ENCODE data around the gene LGI1. TPM values are rescaled to one million over a fixed set of nuclear protein-coding genes. Genes with fewer than 3 reads are reported as not detected.

The LGI1 gene
- total RNA-seq, 2 experiments from 2014 or later: not detected

GRCh38 chr10:93742633-93743349 is 14.9 kb upstream of the LGI1 start:
- ChIA-PET POLR2A (no interaction called here), CTCF (no interaction called here)
- peaks cover 1% of the 10 kb centered on the region for H3K27me3 Mint-ChIP-seq
- no peaks in the 10 kb centered on the region for H3K36me3 Mint-ChIP-seq
- no peaks in the 10 kb centered on the region for H3K4me1 Mint-ChIP-seq (ENCODE audit: low read depth)
- no peak overlapping the region for H3K4me3 Mint-ChIP-seq
- no peaks in the 10 kb centered on the region for H3K9me3 Mint-ChIP-seq
- H3K27ac Mint-ChIP-seq: no peak overlapping the region
- intact Hi-C loops (cut with micrococcal nuclease): no loop called here
- DNase-seq: no peak

DNA sequence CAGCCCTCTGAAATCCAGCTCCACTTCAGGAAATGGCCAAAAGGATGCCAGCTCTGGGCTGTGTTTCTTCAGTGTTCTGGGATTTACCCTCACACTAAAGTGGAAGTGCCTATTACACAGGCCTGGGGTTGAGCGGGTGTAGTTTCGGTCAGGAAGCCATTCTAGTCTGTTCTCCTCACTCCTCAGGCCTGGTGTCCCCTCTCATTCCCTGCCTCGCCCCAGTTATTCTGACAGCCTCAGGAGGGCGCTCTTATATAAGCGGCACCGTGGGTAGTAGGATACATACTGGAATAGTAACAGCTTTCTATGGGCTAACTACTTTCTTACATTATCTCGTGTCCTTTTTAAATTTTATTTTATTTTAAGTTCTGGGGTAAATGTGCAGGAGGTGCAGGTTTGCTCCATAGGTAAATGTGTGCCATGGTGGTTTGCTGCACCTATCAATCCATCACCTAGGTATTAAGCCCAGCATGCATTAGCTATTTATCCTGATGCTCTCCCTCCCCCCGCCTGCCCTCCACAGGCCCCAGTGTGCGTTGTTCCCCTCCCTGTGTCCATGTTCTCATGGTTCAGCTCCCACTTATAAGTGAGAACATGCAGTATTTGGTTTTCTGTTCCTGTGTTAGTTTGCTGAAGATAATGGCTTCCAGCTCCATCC is 12.2 kb upstream of the LGI1 start:
- intact Hi-C loops (cut with micrococcal nuclease): no loop called here
- no peaks in the 10 kb centered on the region for H3K4me1 Mint-ChIP-seq (ENCODE audit: low read depth)
- ChIA-PET CTCF (interaction anchor here (1.1 kb wide), 1 partner anchor 71 kb away, joined by 3 read pairs; no protein-coding TSS in a partner anchor), POLR2A (no interaction called here)
- H3K36me3 Mint-ChIP-seq: no peaks in the 10 kb centered on the region
- H3K27me3 Mint-ChIP-seq: peaks cover 1% of the 10 kb centered on the region
- no peak overlapping the region for H3K4me3 Mint-ChIP-seq
- no peak overlapping the region for H3K27ac Mint-ChIP-seq
- no peaks in the 10 kb centered on the region for H3K9me3 Mint-ChIP-seq
- no peak for DNase-seq

DNA sequence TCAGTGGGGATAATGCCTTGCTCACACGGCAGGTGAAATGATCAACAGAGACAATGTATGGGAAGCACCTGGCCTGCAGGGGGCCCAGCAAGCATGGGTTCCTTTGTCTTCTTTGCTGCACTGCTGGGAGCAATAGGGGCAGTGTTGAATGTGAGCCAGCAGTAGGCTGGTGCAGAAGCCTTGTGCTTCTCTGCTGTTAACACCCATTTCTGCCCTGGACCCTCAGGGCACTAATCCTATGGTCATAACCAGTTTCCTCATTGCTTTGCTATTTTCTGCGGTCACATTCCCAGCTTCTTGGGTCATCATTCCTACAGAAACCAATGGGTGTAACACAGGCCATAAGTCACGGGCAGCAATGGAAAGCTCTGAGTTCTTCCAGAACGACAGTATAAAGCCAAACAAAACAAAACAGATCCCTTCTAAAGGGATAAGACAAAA is 10.9 kb upstream of the LGI1 start:
- CTCF ChIA-PET: interaction anchor here (1.0 kb wide), 1 partner anchor 13 kb away, joined by 4 read pairs; no protein-coding TSS in a partner anchor
- intact Hi-C loops (cut with micrococcal nuclease): no loop called here
- Mint-ChIP-seq H3K27ac (no peak overlapping the region), H3K27me3 (peaks cover 5% of the 10 kb centered on the region), H3K36me3 (no peaks in the 10 kb centered on the region), H3K9me3 (no peaks in the 10 kb centered on the region), H3K4me1 (ENCODE audit: low read depth) (peaks cover 3% of the 10 kb centered on the region), H3K4me3 (no peak overlapping the region)
- peak; percentile 20 for DNase-seq
- POLR2A ChIA-PET: no interaction called here

GRCh38 chr10:93749218-93749799 is 8.4 kb upstream of the LGI1 start:
- peaks cover 5% of the 10 kb centered on the region for H3K27me3 Mint-ChIP-seq
- ChIA-PET POLR2A (no interaction called here), CTCF (no interaction called here)

GRCh38 chr10:93751124-93751523 is 6.6 kb upstream of the LGI1 start:
- Mint-ChIP-seq H3K36me3 (no peaks in the 10 kb centered on the region), H3K27me3 (peaks cover 6% of the 10 kb centered on the region), H3K4me1 (ENCODE audit: low read depth) (peaks cover 9% of the 10 kb centered on the region), H3K9me3 (no peaks in the 10 kb centered on the region), H3K27ac (no peak overlapping the region), H3K4me3 (no peak overlapping the region)
- ChIA-PET CTCF (no interaction called here), POLR2A (no interaction called here)
- no peak for DNase-seq
- intact Hi-C loops (cut with micrococcal nuclease): loop anchor here (5.0 kb wide), 1 partner anchor 49 kb away; the partner anchor contains the start of gene FRA10AC1

More at GRCh38 chr10:93749218-93749799, 8.4 kb upstream of the LGI1 start:
- no peak for DNase-seq
- H3K4me1 Mint-ChIP-seq (ENCODE audit: low read depth): peaks cover 6% of the 10 kb centered on the region
- no peaks in the 10 kb centered on the region for H3K36me3 Mint-ChIP-seq
- H3K4me3 Mint-ChIP-seq: no peak overlapping the region
- H3K27ac Mint-ChIP-seq: no peak overlapping the region
- intact Hi-C loops (cut with micrococcal nuclease): no loop called here
- no peaks in the 10 kb centered on the region for H3K9me3 Mint-ChIP-seq

DNA sequence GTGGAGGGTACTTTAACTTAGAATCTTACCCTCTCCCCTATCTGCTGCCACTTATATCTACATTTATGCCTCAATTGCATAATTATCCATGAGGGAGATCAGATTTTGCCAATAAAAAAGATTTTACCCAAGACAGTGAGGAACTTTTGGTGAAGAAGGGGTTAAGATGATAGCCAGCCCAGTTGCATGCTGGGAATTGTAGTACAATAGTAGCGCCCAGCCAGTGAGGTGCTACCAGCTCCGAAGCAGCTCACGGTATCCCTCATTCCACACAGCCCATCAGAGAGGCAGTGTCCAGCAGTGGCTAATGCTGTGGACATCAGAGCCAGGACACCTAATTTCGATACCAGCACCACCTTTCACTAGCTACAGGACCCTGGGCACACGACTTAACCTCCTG is 5.9 kb upstream of the LGI1 start:
- Mint-ChIP-seq H3K9me3 (no peaks in the 10 kb centered on the region), H3K27me3 (peaks cover 10% of the 10 kb centered on the region), H3K36me3 (no peaks in the 10 kb centered on the region), H3K4me1 (ENCODE audit: low read depth) (peaks cover 9% of the 10 kb centered on the region), H3K27ac (no peak overlapping the region), H3K4me3 (no peak overlapping the region)
- POLR2A ChIA-PET: no interaction called here
- CTCF ChIA-PET: no interaction called here
- intact Hi-C loops (cut with micrococcal nuclease): loop anchor here (5.0 kb wide), 1 partner anchor 50 kb away; the partner anchor contains the start of gene FRA10AC1
- DNase-seq: no peak

DNA sequence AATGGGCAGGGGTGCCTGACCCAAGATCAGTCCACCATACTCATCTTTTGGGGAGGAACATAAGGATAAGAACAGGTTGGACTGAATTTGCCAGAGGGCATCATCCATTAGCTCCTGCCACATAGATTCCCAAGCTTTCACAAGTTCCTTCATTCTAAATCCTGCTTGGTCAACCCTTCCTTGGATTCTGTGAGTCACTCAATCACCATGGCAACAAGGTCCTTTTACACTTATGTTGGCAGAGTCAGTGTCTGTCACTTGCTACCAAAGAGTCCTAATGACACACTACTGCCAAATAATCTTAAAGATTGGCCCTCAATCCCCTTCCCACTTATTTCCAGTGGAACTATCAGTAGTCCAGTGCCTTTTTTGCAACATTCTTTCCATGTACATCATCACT is 5.0 kb upstream of the LGI1 start:
- intact Hi-C loops (cut with micrococcal nuclease): loop anchor here (5.0 kb wide), 1 partner anchor 50 kb away; the partner anchor contains the start of gene FRA10AC1
- H3K4me1 Mint-ChIP-seq (ENCODE audit: low read depth): peaks cover 12% of the 10 kb centered on the region
- peaks cover 13% of the 10 kb centered on the region for H3K27me3 Mint-ChIP-seq
- H3K9me3 Mint-ChIP-seq: no peaks in the 10 kb centered on the region
- H3K36me3 Mint-ChIP-seq: no peaks in the 10 kb centered on the region
- POLR2A ChIA-PET: no interaction called here
- H3K27ac Mint-ChIP-seq: no peak overlapping the region
- no peak overlapping the region for H3K4me3 Mint-ChIP-seq
- CTCF ChIA-PET: no interaction called here
- no peak for DNase-seq

- H3K4me1 Mint-ChIP-seq (ENCODE audit: low read depth): peaks cover 16% of the 10 kb centered on the region
- CTCF ChIA-PET: no interaction called here
- H3K27ac Mint-ChIP-seq: no peak overlapping the region
- H3K4me3 Mint-ChIP-seq: no peak overlapping the region
- peaks cover 22% of the 10 kb centered on the region for H3K27me3 Mint-ChIP-seq
- POLR2A ChIA-PET: no interaction called here
- no peaks in the 10 kb centered on the region for H3K36me3 Mint-ChIP-seq
- no peak for DNase-seq
- intact Hi-C loops (cut with micrococcal nuclease): loop anchor here (5.0 kb wide), 1 partner anchor 51 kb away; the partner anchor contains the start of gene FRA10AC1
- no peaks in the 10 kb centered on the region for H3K9me3 Mint-ChIP-seq
Observed at GRCh38 chr10:93753621-93754250, 4.0 kb upstream of the LGI1 start.

- ChIA-PET CTCF (no interaction called here), POLR2A (no interaction called here)
- Mint-ChIP-seq H3K27ac (no peak overlapping the region), H3K4me3 (no peak overlapping the region), H3K36me3 (no peaks in the 10 kb centered on the region), H3K9me3 (no peaks in the 10 kb centered on the region), H3K27me3 (peaks cover 25% of the 10 kb centered on the region), H3K4me1 (ENCODE audit: low read depth) (peaks cover 16% of the 10 kb centered on the region)
- no peak for DNase-seq
- intact Hi-C loops (cut with micrococcal nuclease): loop anchor here (5.0 kb wide), 1 partner anchor 52 kb away; the partner anchor contains the start of gene FRA10AC1
Observed at GRCh38 chr10:93754761-93755160, 3.0 kb upstream of the LGI1 start.

DNA sequence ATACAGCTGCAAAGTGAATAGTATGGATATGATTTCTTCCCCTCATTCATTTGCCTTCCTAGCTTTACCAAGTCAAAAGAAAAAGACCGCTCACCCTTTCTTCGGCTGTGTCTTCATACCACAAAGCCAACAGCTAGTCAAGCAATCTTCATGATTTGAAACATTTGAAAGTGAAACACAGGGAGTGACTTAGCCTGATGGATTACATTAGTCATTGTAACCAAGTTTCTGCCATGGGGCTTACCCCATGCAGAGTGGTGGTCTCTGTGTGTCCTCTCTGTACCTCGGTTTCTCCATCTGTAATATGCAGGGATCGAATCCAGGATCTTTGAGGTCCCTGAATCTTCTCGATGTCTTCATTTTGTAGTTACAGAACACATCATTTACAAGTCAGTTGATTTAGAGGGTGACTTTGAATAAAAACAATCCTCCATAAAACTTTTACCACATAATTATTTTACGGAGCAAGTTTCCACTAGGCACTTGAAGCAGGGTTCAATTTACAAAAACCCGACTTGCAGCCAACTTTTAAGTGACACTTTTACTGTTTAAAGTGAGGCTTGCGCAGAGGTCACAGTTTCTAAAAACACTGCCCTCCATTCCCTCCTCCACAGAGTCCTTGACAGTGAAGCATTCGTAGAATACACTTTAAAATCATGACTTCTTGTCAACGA is 2.2 kb upstream of the LGI1 start:
- Mint-ChIP-seq H3K36me3 (no peaks in the 10 kb centered on the region), H3K4me1 (ENCODE audit: low read depth) (peaks cover 16% of the 10 kb centered on the region), H3K27ac (no peak overlapping the region), H3K27me3 (peaks cover 29% of the 10 kb centered on the region), H3K9me3 (no peaks in the 10 kb centered on the region), H3K4me3 (no peak overlapping the region)
- no peak for DNase-seq
- ChIA-PET POLR2A (no interaction called here), CTCF (no interaction called here)
- intact Hi-C loops (cut with micrococcal nuclease): no loop called here

DNA sequence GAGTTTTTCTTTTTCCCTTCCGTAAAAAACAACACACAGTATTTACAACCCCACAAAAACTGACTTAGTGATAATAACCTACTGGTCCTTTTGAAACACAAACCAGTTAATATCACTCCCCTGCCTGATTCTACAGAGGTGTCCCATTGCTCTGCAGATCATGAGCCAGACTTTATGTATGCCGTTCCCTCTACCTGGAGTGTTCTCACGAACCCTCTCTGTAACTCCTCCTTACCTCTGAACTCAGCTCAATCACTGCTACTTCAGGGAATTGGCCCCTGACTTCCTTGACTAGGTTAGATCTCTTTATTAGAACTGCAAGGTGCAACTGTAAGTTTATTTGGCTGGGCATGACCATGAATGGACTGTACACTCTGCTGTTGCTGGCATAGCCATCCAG is 1.6 kb upstream of the LGI1 start:
- H3K4me3 Mint-ChIP-seq: no peak overlapping the region
- H3K9me3 Mint-ChIP-seq: no peaks in the 10 kb centered on the region
- POLR2A ChIA-PET: no interaction called here
- no peak for DNase-seq
- CTCF ChIA-PET: no interaction called here
- H3K36me3 Mint-ChIP-seq: no peaks in the 10 kb centered on the region
- H3K27ac Mint-ChIP-seq: no peak overlapping the region
- intact Hi-C loops (cut with micrococcal nuclease): no loop called here
- H3K4me1 Mint-ChIP-seq (ENCODE audit: low read depth): peaks cover 16% of the 10 kb centered on the region
- H3K27me3 Mint-ChIP-seq: peaks cover 33% of the 10 kb centered on the region

- no peak overlapping the region for H3K27ac Mint-ChIP-seq
- no peaks in the 10 kb centered on the region for H3K36me3 Mint-ChIP-seq
- CTCF ChIA-PET: no interaction called here
- DNase-seq: no peak
- H3K27me3 Mint-ChIP-seq: peaks cover 29% of the 10 kb centered on the region
- H3K4me3 Mint-ChIP-seq: no peak overlapping the region
- H3K4me1 Mint-ChIP-seq (ENCODE audit: low read depth): peaks cover 11% of the 10 kb centered on the region
- POLR2A ChIA-PET: no interaction called here
- intact Hi-C loops (cut with micrococcal nuclease): no loop called here
- no peaks in the 10 kb centered on the region for H3K9me3 Mint-ChIP-seq
Observed at GRCh38 chr10:93757136-93757535, 600 bp upstream of the LGI1 start.

Data from activated CD4-positive, alpha-beta memory T cell treated with anti-CD3 and anti-CD28 coated beads for 36 hours (primary cell).